HG02973 (cell line): Measurements from ENCODE around the gene HOXA7.

Source experiments
- ATAC-seq: cut with Tn5 transposase; IDR thresholded peaks from one replicate; pipeline ENCODE4 v1.9.1; 2021; ENCODE audit warnings: moderate library complexity; ENCODE audit not compliant: unreplicated experiment

The HOXA7 gene

GRCh38 chr7:27160546-27161213, 4.2 kb upstream of the HOXA7 start:
- ATAC-seq = no peak

GRCh38 chr7:27160145-27160545, 3.7 kb upstream of the HOXA7 start:
- no peak for ATAC-seq

GRCh38 chr7:27159266-27160144, 3.0 kb upstream of the HOXA7 start:
- no peak for ATAC-seq

GRCh38 chr7:27158436-27159265, 2.2 kb upstream of the HOXA7 start:
- no peak for ATAC-seq

GRCh38 chr7:27157702-27158431, 1.4 kb upstream of the HOXA7 start:
- ATAC-seq = no peak

- ATAC-seq = no peak
Measured at GRCh38 chr7:27156916-27157701, 634 bp upstream of the HOXA7 start.

- no peak for ATAC-seq
Measured at GRCh38 chr7:27155816-27156507, 513 bp downstream of the HOXA7 start.

GRCh38 chr7:27154901-27155815, 1.3 kb downstream of the HOXA7 start:
- ATAC-seq = no peak

GRCh38 chr7:27154369-27154768, 2.1 kb downstream of the HOXA7 start:
- no peak for ATAC-seq

- no peak for ATAC-seq
Measured at GRCh38 chr7:27153526-27153925, 2.9 kb downstream of the HOXA7 start.

- ATAC-seq = no peak
Measured at GRCh38 chr7:27152816-27153442, 3.5 kb downstream of the HOXA7 start.

GRCh38 chr7:27151931-27152815, 4.3 kb downstream of the HOXA7 start, which contains the start of gene HOXA3:
TSS of gene HOXA3 (minus strand) at chr7:27152583. CDS start at chr7:27110640, 41,943 bp downstream.
- no peak for ATAC-seq

GRCh38 chr7:27151341-27151930, 5.0 kb downstream of the HOXA7 start:
- ATAC-seq = no peak

- peak; percentile 86 for ATAC-seq
Measured at GRCh38 chr7:27150568-27151340, 5.7 kb downstream of the HOXA7 start.

GRCh38 chr7:27149842-27150567, 6.5 kb downstream of the HOXA7 start:
- no peak for ATAC-seq
